Skeletal muscle tissue (tissue), 4 donors: ENCODE measurements around the gene PCSK6. TPM values are rescaled to one million over a fixed set of nuclear protein-coding genes. Genes with fewer than 3 reads are reported as not detected.

Source experiments
- H3K27ac ChIP-seq: one replicate; pipeline ENCODE4 v1.7.0; 2013; ENCODE audit warnings: mild to moderate bottlenecking, low read depth, low read length, inconsistent platforms
- H3K27me3 ChIP-seq, 3 donors: one replicate each; pipeline ENCODE4 v1.7.0; 2013; ENCODE audit warnings: low read length in 3 of 3; ENCODE audit not compliant: control insufficient read depth in 3 of 3, insufficient read depth in 3 of 3
- H3K36me3 ChIP-seq, 3 donors: one replicate each; pipeline ENCODE4 v1.7.0; 2013; ENCODE audit warnings: low read length in 3 of 3; ENCODE audit not compliant: control insufficient read depth in 3 of 3, insufficient read depth in 3 of 3
- H3K4me1 ChIP-seq, 3 donors: one replicate each; pipeline ENCODE4 v1.7.0; 2013; ENCODE audit warnings: low read length in 3 of 3, mild to moderate bottlenecking in 3 of 3; ENCODE audit not compliant: control insufficient read depth in 3 of 3, insufficient read depth in 3 of 3
- H3K4me3 ChIP-seq, 3 donors: one replicate each; pipeline ENCODE4 v1.7.0; 2013; ENCODE audit warnings: low read length in 3 of 3
- H3K9ac ChIP-seq, 3 donors: one replicate each; pipeline ENCODE4 v1.7.0; 2013; ENCODE audit warnings: low read length in 3 of 3, mild to moderate bottlenecking in 3 of 3, moderate library complexity in 2 of 3, low read depth in 1 of 3
- H3K9me3 ChIP-seq, 3 donors: one replicate each; pipeline ENCODE4 v1.7.0; 2013; ENCODE audit warnings: low read length in 3 of 3; ENCODE audit not compliant: control insufficient read depth in 3 of 3
- total RNA-seq: library from RNA; depleted of rRNA; stranded (reverse); fragments of >200 nt; gene quantifications from one replicate; pipeline ENCODE4 v1.2.3, GENCODE V29; 2014
- donor health status: Osteomylitis.

The PCSK6 gene
- total RNA-seq, 1 donor from 2014 or later, result 11.5 TPM

DNA sequence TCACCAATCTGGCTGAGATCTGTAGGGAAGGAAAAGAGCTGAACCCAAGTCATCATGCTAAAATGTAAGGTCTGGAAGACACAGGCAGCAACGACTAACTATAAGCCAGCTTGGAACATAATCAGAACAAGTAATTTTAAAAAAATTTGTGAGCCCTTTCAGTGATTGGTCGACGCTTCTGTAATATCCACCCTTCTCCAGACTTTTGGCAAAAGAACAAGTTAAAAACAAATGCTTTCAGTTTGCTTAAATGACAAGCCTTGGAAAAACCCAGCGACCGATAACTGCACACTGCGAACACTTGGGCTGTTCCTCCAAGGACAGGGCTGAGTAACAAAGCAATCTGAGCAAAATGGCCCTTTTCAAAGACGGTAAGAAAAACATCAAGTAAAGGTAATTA is 49.6 kb downstream of the PCSK6 start:
- H3K9me3 ChIP-seq, result no peaks in the 10 kb centered on the region
- H3K4me3 ChIP-seq, result peak overlapping the region in 1 of 3 donors; percentile 49
- H3K9ac ChIP-seq, result peak overlapping the region in 1 of 3 donors; percentile 52
- no peaks in the 10 kb centered on the region for H3K36me3 ChIP-seq
- no peaks in the 10 kb centered on the region for H3K27me3 ChIP-seq
- H3K4me1 ChIP-seq, result peaks cover 18 to 28% (median 20%) of the 10 kb centered on the region in 3 donors
- H3K27ac ChIP-seq, result peak overlapping the region; percentile 59

DNA sequence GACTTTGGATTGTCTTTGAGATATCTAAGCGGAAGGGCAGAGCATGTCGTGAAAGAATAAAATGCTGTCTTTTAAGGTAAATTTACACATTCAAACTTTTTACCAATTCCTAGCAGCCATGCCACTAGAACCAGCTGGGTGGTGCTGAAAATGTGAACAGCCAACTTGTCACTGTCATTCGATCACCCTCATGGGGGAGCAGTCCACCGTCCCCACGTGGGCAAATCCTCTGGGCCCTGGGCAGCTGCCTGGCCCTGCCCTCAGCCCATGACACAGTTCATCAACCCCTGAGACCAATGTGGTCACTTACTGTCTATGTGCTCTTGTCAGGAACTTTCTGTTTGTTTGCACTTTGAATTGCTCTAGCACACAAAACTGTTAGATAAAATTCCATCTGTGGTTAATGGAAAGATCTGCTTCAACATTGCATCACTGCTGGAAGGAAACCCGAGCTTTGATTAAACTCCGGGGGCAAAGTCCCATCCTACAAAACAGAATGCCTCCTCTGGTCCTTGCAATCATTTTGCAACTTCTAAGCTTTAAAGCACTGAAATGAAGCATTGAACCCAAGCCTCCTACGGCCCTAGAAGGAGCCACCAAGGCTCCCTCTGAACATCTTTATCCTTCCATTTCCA is 50.1 kb downstream of the PCSK6 start:
- Histone ChIP-seq H3K9me3 (no peaks in the 10 kb centered on the region), H3K4me1 (peaks cover 18 to 28% (median 20%) of the 10 kb centered on the region in 3 donors), H3K27me3 (no peaks in the 10 kb centered on the region), H3K9ac (no peak overlapping the region), H3K4me3 (peak overlapping the region in 2 of 3 donors; percentile 17 to 49), H3K36me3 (no peaks in the 10 kb centered on the region), H3K27ac (peak overlapping the region; percentile 59)

- H3K36me3 ChIP-seq, result no peaks in the 10 kb centered on the region
- no peaks in the 10 kb centered on the region for H3K9me3 ChIP-seq
- H3K27me3 ChIP-seq, result no peaks in the 10 kb centered on the region
- peak overlapping the region in 1 of 3 donors; percentile 28 for H3K9ac ChIP-seq
- peak overlapping the region in 1 of 3 donors; percentile 9 for H3K4me3 ChIP-seq
- peak overlapping the region; percentile 59 for H3K27ac ChIP-seq
- H3K4me1 ChIP-seq, result peaks cover 18 to 28% (median 20%) of the 10 kb centered on the region in 3 donors
These were observed 50.8 kb downstream of the PCSK6 start for GRCh38 chr15:101438482-101439284.

- Histone ChIP-seq H3K9me3 (no peaks in the 10 kb centered on the region), H3K36me3 (no peaks in the 10 kb centered on the region), H3K9ac (no peak overlapping the region), H3K27ac (no peak overlapping the region), H3K4me1 (peaks cover 18 to 28% (median 20%) of the 10 kb centered on the region in 3 donors), H3K4me3 (no peak overlapping the region), H3K27me3 (no peaks in the 10 kb centered on the region)
These were observed 51.7 kb downstream of the PCSK6 start for GRCh38 chr15:101437618-101438481.

GRCh38 chr15:101437209-101437608 is 52.3 kb downstream of the PCSK6 start:
- Histone ChIP-seq H3K9ac (no peak overlapping the region), H3K27me3 (no peaks in the 10 kb centered on the region), H3K4me3 (no peak overlapping the region), H3K36me3 (no peaks in the 10 kb centered on the region), H3K27ac (no peak overlapping the region), H3K4me1 (peaks cover 18 to 28% (median 20%) of the 10 kb centered on the region in 3 donors), H3K9me3 (no peaks in the 10 kb centered on the region)

GRCh38 chr15:101436526-101436925 is 53.0 kb downstream of the PCSK6 start:
- no peaks in the 10 kb centered on the region for H3K9me3 ChIP-seq
- H3K27ac ChIP-seq, result no peak overlapping the region
- peaks cover 18 to 28% (median 20%) of the 10 kb centered on the region in 3 donors for H3K4me1 ChIP-seq
- no peak overlapping the region for H3K4me3 ChIP-seq
- no peaks in the 10 kb centered on the region for H3K36me3 ChIP-seq
- H3K9ac ChIP-seq, result no peak overlapping the region
- H3K27me3 ChIP-seq, result no peaks in the 10 kb centered on the region

DNA sequence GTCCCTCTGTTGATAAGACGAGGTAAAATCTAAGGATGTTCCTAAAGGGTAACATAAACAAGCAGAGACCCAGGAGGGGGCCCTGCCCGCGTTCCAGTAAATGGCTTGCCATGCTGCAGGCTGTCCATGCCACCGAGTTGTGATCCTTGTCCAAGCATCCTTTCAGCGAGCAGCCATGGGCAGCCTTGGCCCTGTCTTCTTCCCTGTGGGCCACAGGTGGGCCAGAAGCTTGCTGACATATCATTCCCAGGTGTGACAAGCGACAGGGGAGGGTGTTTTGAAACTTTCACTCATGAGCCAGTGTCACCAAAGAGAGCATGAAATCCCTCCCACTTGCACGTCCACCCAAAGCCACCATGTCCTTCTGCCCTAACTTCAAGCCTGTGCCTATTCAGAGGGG is 53.7 kb downstream of the PCSK6 start:
- H3K36me3 ChIP-seq, result peaks cover 0 to 2% (median 0%) of the 10 kb centered on the region in 3 donors
- no peak overlapping the region for H3K27ac ChIP-seq
- no peaks in the 10 kb centered on the region for H3K27me3 ChIP-seq
- H3K4me3 ChIP-seq, result no peak overlapping the region
- H3K9ac ChIP-seq, result no peak overlapping the region
- peaks cover 17 to 25% (median 18%) of the 10 kb centered on the region in 3 donors for H3K4me1 ChIP-seq
- H3K9me3 ChIP-seq, result no peaks in the 10 kb centered on the region

GRCh38 chr15:101434032-101434920 is 55.2 kb downstream of the PCSK6 start:
- Histone ChIP-seq H3K27me3 (no peaks in the 10 kb centered on the region), H3K27ac (no peak overlapping the region), H3K9me3 (no peaks in the 10 kb centered on the region), H3K9ac (no peak overlapping the region), H3K4me1 (peaks cover 12 to 16% (median 14%) of the 10 kb centered on the region in 3 donors), H3K4me3 (no peak overlapping the region), H3K36me3 (peaks cover 0 to 6% (median 6%) of the 10 kb centered on the region in 3 donors)

DNA sequence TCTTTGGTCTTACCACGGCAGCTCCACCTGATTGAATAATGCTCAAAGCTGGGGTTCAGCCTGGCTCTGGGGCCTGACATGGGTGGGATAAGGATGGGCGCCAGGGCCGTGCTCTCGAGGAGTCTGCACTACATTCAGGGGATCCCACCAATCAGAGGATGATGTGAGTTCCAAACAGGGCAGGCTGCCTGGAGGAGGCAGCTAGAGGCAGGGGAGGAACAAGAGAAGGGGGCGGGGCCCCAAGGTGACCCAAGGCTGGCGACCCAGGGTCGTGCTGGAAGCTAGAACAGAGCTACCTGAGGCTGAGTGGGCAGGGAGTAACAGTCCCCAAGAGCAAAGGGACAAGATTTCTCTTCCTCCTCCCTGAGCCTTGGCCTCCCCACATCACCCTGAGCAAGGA is 56.1 kb downstream of the PCSK6 start:
- Histone ChIP-seq H3K27me3 (no peaks in the 10 kb centered on the region), H3K36me3 (peaks cover 0 to 6% (median 6%) of the 10 kb centered on the region in 3 donors), H3K27ac (no peak overlapping the region), H3K4me1 (peaks cover 4 to 7% (median 5%) of the 10 kb centered on the region in 3 donors), H3K9ac (no peak overlapping the region), H3K4me3 (no peak overlapping the region), H3K9me3 (no peaks in the 10 kb centered on the region)
